Measurements from ENCODE around the gene UBE2M. TPM values are rescaled to one million over a fixed set of nuclear protein-coding genes. Genes with fewer than 3 reads are reported as not detected.

UBE2M gene
- total and polyA plus RNA-seq, 2 experiments from 2014 or later: 8.7 to 60.3 TPM

GRCh38 chr19:58516964-58517833, 41.2 kb downstream of the UBE2M start:
- Histone ChIP-seq H3K79me2 (ENCODE audit: insufficient read depth) (peaks cover 46% of the 10 kb centered on the region), H3K4me2 (ENCODE audit: unreplicated experiment) (no peak overlapping the region), H3K27ac (no peak overlapping the region), H3K9me2 (ENCODE audit: insufficient read depth) (no peaks in the 10 kb centered on the region), H3K9ac (no peak overlapping the region), H3K9me3 (ENCODE audit: low read depth) (no peaks in the 10 kb centered on the region), H4K20me1 (ENCODE audit: insufficient read depth) (no peaks in the 10 kb centered on the region), H3K27me3 (replicated peaks; ENCODE audit: insufficient read depth) (no peaks in the 10 kb centered on the region), H3K36me3 (ENCODE audit: low read depth) (peaks cover 5% of the 10 kb centered on the region; the same call in 1 of the 2 replicates), H3K4me1 (ENCODE audit: insufficient read depth) (peaks cover 12% of the 10 kb centered on the region), H3K4me3 (no peak overlapping the region), H2AFZ (no peak overlapping the region), H3F3A (ENCODE audit: insufficient read depth) (peaks cover 18% of the 10 kb centered on the region; the same call in 1 of the 2 replicates)
- TF ChIP-seq EZH2phosphoT487 (IDR thresholded peaks at IDR 0.05; ENCODE audit: insufficient read depth, low read depth) (no peak), EZH2 (IDR thresholded peaks at IDR 0.05; ENCODE audit: insufficient read depth, poor library complexity, severe bottlenecking) (no peak)
- WGBS, 2 experiments (ENCODE audit: low coverage in 1 of 2, low lambda C conversion rate in 2 of 2, missing lambda C conversion rate in 2 of 2): 92 to 96% methylated on average over 45 to 64 of the region's 65 CpGs
- DNase-seq: no peak
- in situ Hi-C loops (cut with MboI): no loop called here

- H3K27me3 ChIP-seq (replicated peaks; ENCODE audit: insufficient read depth): no peaks in the 10 kb centered on the region
- peaks cover 12% of the 10 kb centered on the region for H3K4me1 ChIP-seq (ENCODE audit: insufficient read depth)
- no peaks in the 10 kb centered on the region for H3K9me2 ChIP-seq (ENCODE audit: insufficient read depth)
- H3K79me2 ChIP-seq (ENCODE audit: insufficient read depth): peaks cover 46% of the 10 kb centered on the region
- in situ Hi-C loops (cut with MboI): no loop called here
- H2AFZ ChIP-seq: no peak overlapping the region
- peaks cover 5% of the 10 kb centered on the region; the same call in 1 of the 2 replicates for H3K36me3 ChIP-seq (ENCODE audit: low read depth)
- H3K27ac ChIP-seq: no peak overlapping the region
- no peak for DNase-seq
- 78 to 89% methylated on average over 7 to 25 of the region's 25 CpGs for WGBS, 2 experiments (ENCODE audit: low coverage in 1 of 2, low lambda C conversion rate in 2 of 2, missing lambda C conversion rate in 2 of 2)
- peaks cover 18% of the 10 kb centered on the region; the same call in 1 of the 2 replicates for H3F3A ChIP-seq (ENCODE audit: insufficient read depth)
- no peak overlapping the region for H3K9ac ChIP-seq
- H3K4me2 ChIP-seq (ENCODE audit: unreplicated experiment): no peak overlapping the region
- no peak for TF ChIP-seq EZH2phosphoT487 (IDR thresholded peaks at IDR 0.05; ENCODE audit: insufficient read depth, low read depth)
- no peak for TF ChIP-seq EZH2 (IDR thresholded peaks at IDR 0.05; ENCODE audit: insufficient read depth, poor library complexity, severe bottlenecking)
- no peaks in the 10 kb centered on the region for H3K9me3 ChIP-seq (ENCODE audit: low read depth)
- no peak overlapping the region for H3K4me3 ChIP-seq
- H4K20me1 ChIP-seq (ENCODE audit: insufficient read depth): no peaks in the 10 kb centered on the region
Observed at GRCh38 chr19:58516246-58516836, 42.1 kb downstream of the UBE2M start.

DNA sequence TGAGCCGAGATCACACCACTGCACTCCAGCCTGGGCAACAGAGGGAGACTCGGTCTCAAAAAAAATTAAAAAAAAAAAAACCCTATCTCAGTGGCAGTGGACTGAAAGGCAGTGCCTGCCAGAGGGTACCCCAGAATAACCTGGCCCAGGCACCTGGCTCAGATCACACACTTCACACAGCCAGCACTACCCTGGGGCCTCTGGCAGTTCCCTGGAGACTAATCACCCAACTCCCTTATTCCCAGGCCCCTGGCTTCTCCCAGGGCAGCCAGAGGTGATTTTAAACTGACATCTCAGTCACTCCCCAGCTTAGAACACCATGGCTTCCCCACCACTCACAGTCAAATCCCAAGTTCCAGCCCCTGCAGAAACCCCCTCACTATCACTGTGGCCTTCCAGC, 43.2 kb downstream of the UBE2M start:
- in situ Hi-C loops (cut with MboI): no loop called here
- TF ChIP-seq EZH2phosphoT487 (IDR thresholded peaks at IDR 0.05; ENCODE audit: insufficient read depth, low read depth) (no peak), EZH2 (IDR thresholded peaks at IDR 0.05; ENCODE audit: insufficient read depth, poor library complexity, severe bottlenecking) (no peak)
- Histone ChIP-seq H3F3A (ENCODE audit: insufficient read depth) (peaks cover 14% of the 10 kb centered on the region; the same call in 1 of the 2 replicates), H3K4me1 (ENCODE audit: insufficient read depth) (peaks cover 7% of the 10 kb centered on the region), H2AFZ (no peak overlapping the region), H3K36me3 (ENCODE audit: low read depth) (peaks cover 5% of the 10 kb centered on the region; the same call in 1 of the 2 replicates), H3K27ac (no peak overlapping the region), H3K9me2 (ENCODE audit: insufficient read depth) (no peaks in the 10 kb centered on the region), H3K27me3 (replicated peaks; ENCODE audit: insufficient read depth) (no peaks in the 10 kb centered on the region), H4K20me1 (ENCODE audit: insufficient read depth) (no peaks in the 10 kb centered on the region), H3K4me3 (no peak overlapping the region), H3K9me3 (ENCODE audit: low read depth) (no peaks in the 10 kb centered on the region), H3K9ac (peak overlapping the region; percentile 25; the same call in 1 of the 2 replicates), H3K4me2 (ENCODE audit: unreplicated experiment) (no peak overlapping the region), H3K79me2 (ENCODE audit: insufficient read depth) (peaks cover 46% of the 10 kb centered on the region)
- DNase-seq: no peak
- 75 to 88% methylated on average over 2 of the region's 2 CpGs for WGBS, 2 experiments (ENCODE audit: low coverage in 1 of 2, low lambda C conversion rate in 2 of 2, missing lambda C conversion rate in 2 of 2)

GRCh38 chr19:58514564-58515022, 43.8 kb downstream of the UBE2M start:
- Histone ChIP-seq H3F3A (ENCODE audit: insufficient read depth) (peaks cover 12% of the 10 kb centered on the region; the same call in 1 of the 2 replicates), H3K9ac (peak overlapping the region; percentile 38), H3K9me2 (ENCODE audit: insufficient read depth) (no peaks in the 10 kb centered on the region), H3K27ac (no peak overlapping the region), H3K79me2 (ENCODE audit: insufficient read depth) (peaks cover 46% of the 10 kb centered on the region), H3K4me3 (no peak overlapping the region; the same call in 1 of the 2 replicates), H3K4me2 (ENCODE audit: unreplicated experiment) (no peak overlapping the region), H3K27me3 (replicated peaks; ENCODE audit: insufficient read depth) (no peaks in the 10 kb centered on the region), H3K36me3 (ENCODE audit: low read depth) (peaks cover 5% of the 10 kb centered on the region; the same call in 1 of the 2 replicates), H4K20me1 (ENCODE audit: insufficient read depth) (no peaks in the 10 kb centered on the region), H3K9me3 (ENCODE audit: low read depth) (no peaks in the 10 kb centered on the region), H2AFZ (no peak overlapping the region), H3K4me1 (ENCODE audit: insufficient read depth) (peaks cover 7% of the 10 kb centered on the region)
- no peak for DNase-seq
- TF ChIP-seq EZH2phosphoT487 (IDR thresholded peaks at IDR 0.05; ENCODE audit: insufficient read depth, low read depth) (no peak), EZH2 (IDR thresholded peaks at IDR 0.05; ENCODE audit: insufficient read depth, poor library complexity, severe bottlenecking) (no peak)
- in situ Hi-C loops (cut with MboI): no loop called here
- WGBS, 2 experiments (ENCODE audit: low coverage in 1 of 2, low lambda C conversion rate in 2 of 2, missing lambda C conversion rate in 2 of 2): 50 to 74% methylated on average over 3 of the region's 3 CpGs

Data from GM23248 (cell line).